ACC112 (cell line): ENCODE results near the gene WRAP53.

Experiments used
- H2AFZ ChIP-seq: fragments of 200-600 bp; sonication (generic); one replicate; pipeline ENCODE4 v1.6.0; 2017; ENCODE audit warnings: antibody characterized with exemption, low read length; ENCODE audit not compliant: unreplicated experiment
- H3K27ac ChIP-seq: fragments of 200-600 bp; sonication (generic); 2 replicates; pipeline ENCODE4 v1.5.1; 2014; ENCODE audit warnings: low read depth, mild to moderate bottlenecking, antibody characterized with exemption, low read length, moderate library complexity
- H3K27me3 ChIP-seq: fragments of 200-600 bp; sonication (generic); 2 replicates; pipeline ENCODE4 v1.6.1; 2014; ENCODE audit warnings: mild to moderate bottlenecking, antibody characterized with exemption, low read length, moderate library complexity, mixed read lengths; ENCODE audit not compliant: insufficient read depth
- H3K36me3 ChIP-seq: fragments of 200-600 bp; sonication (generic); 2 replicates; pipeline ENCODE4 v1.6.1; 2016; ENCODE audit warnings: mild to moderate bottlenecking, antibody characterized with exemption, low read length, moderate library complexity, mixed read lengths; ENCODE audit not compliant: insufficient read depth
- H3K4me1 ChIP-seq: fragments of 200-600 bp; sonication (generic); one replicate; pipeline ENCODE4 v1.6.1; 2016; ENCODE audit warnings: low read length, mixed read lengths; ENCODE audit not compliant: insufficient read depth, unreplicated experiment, control insufficient read depth
- H3K4me3 ChIP-seq: fragments of 200-600 bp; sonication (generic); 2 replicates; pipeline ENCODE4 v1.5.1; 2014; ENCODE audit warnings: mild to moderate bottlenecking, low read depth, low read length
- H3K79me2 ChIP-seq: fragments of 200-600 bp; sonication (generic); one replicate; pipeline ENCODE4 v1.6.0; 2016; ENCODE audit warnings: low read length; ENCODE audit not compliant: control insufficient read depth, unreplicated experiment, insufficient read depth

Gene WRAP53

GRCh38 chr17:7748076-7748775 lies 59.9 kb downstream of the WRAP53 start:
- Histone ChIP-seq H3K4me1 (peaks cover 45% of the 10 kb centered on the region), H3K27ac (peak overlapping the region; percentile 66), H3K27me3 (no peaks in the 10 kb centered on the region), H3K36me3 (no peaks in the 10 kb centered on the region), H3K4me3 (peak overlapping the region; percentile 22; the same call in 1 of the 2 replicates), H2AFZ (peak overlapping the region; percentile 17), H3K79me2 (no peaks in the 10 kb centered on the region)

- H2AFZ ChIP-seq, result peak overlapping the region; percentile 58
- peak overlapping the region; percentile 75 for H3K27ac ChIP-seq
- H3K4me3 ChIP-seq, result peak overlapping the region; percentile 33; the same call in 1 of the 2 replicates
- H3K27me3 ChIP-seq, result no peaks in the 10 kb centered on the region
- H3K4me1 ChIP-seq, result peaks cover 43% of the 10 kb centered on the region
- no peaks in the 10 kb centered on the region for H3K79me2 ChIP-seq
- H3K36me3 ChIP-seq, result no peaks in the 10 kb centered on the region
Observed at GRCh38 chr17:7750321-7750821, 62.1 kb downstream of the WRAP53 start.
